ENCODE data around the gene LAMTOR2.

DNA sequence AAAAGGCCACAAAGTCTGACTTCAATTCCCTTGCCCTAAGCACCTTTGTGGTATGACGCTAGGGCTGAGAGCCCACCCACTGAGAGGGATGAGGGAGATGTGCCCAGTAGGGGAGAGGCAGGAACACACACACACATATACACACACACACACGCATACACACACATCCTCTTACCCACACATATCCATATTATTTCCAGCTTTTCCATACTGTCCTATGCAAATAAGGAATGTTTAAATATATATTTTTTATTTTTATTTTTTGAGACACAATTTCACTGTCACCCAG is 9.4 kb downstream of the LAMTOR2 start:
- TF ChIP-seq POLR2A (IDR thresholded peaks at IDR 0.05) (no peak), CTCF (IDR thresholded peaks at IDR 0.05) (no peak)
